ENCODE data around the gene NALCN.

NALCN gene

GRCh38 chr13:101085551-101085950, 330.8 kb downstream of the NALCN start:
- TF ChIP-seq, protein P1, sequence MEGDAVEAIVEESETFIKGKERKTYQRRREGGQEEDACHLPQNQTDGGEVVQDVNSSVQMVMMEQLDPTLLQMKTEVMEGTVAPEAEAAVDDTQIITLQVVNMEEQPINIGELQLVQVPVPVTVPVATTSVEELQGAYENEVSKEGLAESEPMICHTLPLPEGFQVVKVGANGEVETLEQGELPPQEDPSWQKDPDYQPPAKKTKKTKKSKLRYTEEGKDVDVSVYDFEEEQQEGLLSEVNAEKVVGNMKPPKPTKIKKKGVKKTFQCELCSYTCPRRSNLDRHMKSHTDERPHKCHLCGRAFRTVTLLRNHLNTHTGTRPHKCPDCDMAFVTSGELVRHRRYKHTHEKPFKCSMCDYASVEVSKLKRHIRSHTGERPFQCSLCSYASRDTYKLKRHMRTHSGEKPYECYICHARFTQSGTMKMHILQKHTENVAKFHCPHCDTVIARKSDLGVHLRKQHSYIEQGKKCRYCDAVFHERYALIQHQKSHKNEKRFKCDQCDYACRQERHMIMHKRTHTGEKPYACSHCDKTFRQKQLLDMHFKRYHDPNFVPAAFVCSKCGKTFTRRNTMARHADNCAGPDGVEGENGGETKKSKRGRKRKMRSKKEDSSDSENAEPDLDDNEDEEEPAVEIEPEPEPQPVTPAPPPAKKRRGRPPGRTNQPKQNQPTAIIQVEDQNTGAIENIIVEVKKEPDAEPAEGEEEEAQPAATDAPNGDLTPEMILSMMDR (IDR thresholded peaks at IDR 0.05; ENCODE audit: unreplicated experiment in 3 of 3) = no peak
- H3K27ac Mint-ChIP-seq = no peak overlapping the region
- no peaks in the 10 kb centered on the region for H3K9me3 Mint-ChIP-seq
- no peaks in the 10 kb centered on the region for H3K36me3 Mint-ChIP-seq (ENCODE audit: low read depth)
- no peaks in the 10 kb centered on the region for H3K4me1 Mint-ChIP-seq
- H3K4me3 Mint-ChIP-seq = no peak overlapping the region
- peaks cover 5% of the 10 kb centered on the region for H3K27me3 Mint-ChIP-seq (ENCODE audit: low read depth)

GRCh38 chr13:101082441-101082840, 333.9 kb downstream of the NALCN start:
- TF ChIP-seq, protein P1 (IDR thresholded peaks at IDR 0.05; ENCODE audit: unreplicated experiment in 3 of 3) = no peak
- no peak overlapping the region for H3K27ac Mint-ChIP-seq
- H3K9me3 Mint-ChIP-seq = peaks cover 8% of the 10 kb centered on the region
- H3K36me3 Mint-ChIP-seq (ENCODE audit: low read depth) = no peaks in the 10 kb centered on the region
- H3K27me3 Mint-ChIP-seq (ENCODE audit: low read depth) = no peaks in the 10 kb centered on the region
- no peak overlapping the region for H3K4me3 Mint-ChIP-seq
- no peaks in the 10 kb centered on the region for H3K4me1 Mint-ChIP-seq

DNA sequence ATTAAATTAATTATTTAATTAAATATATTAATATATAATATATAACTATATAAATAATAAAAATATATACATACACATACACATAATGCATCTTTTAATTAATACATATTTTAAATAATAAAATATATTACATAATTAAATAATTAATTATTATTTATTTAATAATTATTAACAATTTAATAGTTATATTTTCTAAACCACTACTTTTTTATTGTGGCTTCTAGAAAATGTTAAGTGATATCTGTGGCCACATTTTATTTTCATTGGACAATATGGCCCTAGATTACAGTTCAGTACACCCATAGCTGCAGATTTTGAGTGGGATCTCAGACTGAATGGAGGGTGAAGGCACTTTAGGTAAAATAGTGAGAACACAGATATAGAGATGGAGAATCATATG, 335.7 kb downstream of the NALCN start:
- Mint-ChIP-seq H3K27me3 (ENCODE audit: low read depth) (no peaks in the 10 kb centered on the region), H3K4me3 (no peak overlapping the region), H3K9me3 (peaks cover 15% of the 10 kb centered on the region), H3K4me1 (no peaks in the 10 kb centered on the region), H3K27ac (no peak overlapping the region), H3K36me3 (ENCODE audit: low read depth) (no peaks in the 10 kb centered on the region)
- TF ChIP-seq, protein P1 (IDR thresholded peaks at IDR 0.05; ENCODE audit: unreplicated experiment in 3 of 3) = no peak

DNA sequence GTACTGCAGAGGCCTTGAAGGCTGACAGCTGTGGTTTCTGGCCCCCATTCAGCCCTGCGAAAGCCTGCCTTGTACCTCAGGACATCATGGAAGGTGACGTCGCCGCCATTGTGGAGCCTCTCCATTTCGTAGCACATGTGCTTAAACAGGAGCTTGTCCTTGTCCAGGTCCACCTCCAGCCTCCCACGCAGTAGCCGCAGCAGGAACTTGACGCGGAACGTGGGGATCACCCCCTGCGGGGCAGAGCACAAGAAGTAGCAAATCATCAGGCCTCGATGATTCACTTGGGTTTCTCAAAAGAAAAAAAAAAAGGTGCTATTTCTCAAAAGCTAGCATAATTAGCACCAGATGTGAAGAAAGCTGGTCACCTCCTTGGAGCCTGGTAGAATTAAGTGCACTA, 351.0 kb downstream of the NALCN start:
- Mint-ChIP-seq H3K4me3 (no peak overlapping the region), H3K4me1 (no peaks in the 10 kb centered on the region)

DNA sequence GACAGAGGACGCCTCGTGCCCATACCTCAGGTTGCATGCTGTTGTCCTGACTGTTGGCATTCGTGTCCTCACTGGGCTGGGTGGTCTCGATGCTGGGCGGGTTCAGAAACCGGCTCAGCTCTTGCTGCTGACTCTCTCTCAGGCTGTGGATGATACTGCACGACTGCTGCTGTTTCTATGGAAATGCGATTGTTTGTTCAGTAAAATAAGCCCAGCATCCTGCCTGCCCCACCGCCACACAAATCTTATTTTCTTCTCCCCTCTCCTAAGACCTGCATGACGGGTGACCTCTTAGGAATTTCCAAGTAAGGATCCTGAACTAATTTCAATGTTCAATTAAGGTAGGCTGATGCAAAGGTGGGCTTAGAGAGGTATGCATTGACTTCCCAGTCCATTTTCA, 356.5 kb downstream of the NALCN start:
- Mint-ChIP-seq H3K4me3 (no peak overlapping the region), H3K36me3 (ENCODE audit: low read depth) (no peaks in the 10 kb centered on the region), H3K9me3 (no peaks in the 10 kb centered on the region), H3K27me3 (ENCODE audit: low read depth) (peaks cover 25% of the 10 kb centered on the region), H3K4me1 (peaks cover 4% of the 10 kb centered on the region), H3K27ac (no peak overlapping the region)
- TF ChIP-seq, protein P1 (IDR thresholded peaks at IDR 0.05; ENCODE audit: unreplicated experiment in 3 of 3) = no peak

More for the DNA sequence above, 351.0 kb downstream of the NALCN start:
- H3K27ac Mint-ChIP-seq = no peak overlapping the region
- peaks cover 5% of the 10 kb centered on the region for H3K27me3 Mint-ChIP-seq (ENCODE audit: low read depth)
- TF ChIP-seq, protein P1 (IDR thresholded peaks at IDR 0.05; ENCODE audit: unreplicated experiment in 3 of 3) = no peak
- no peaks in the 10 kb centered on the region for H3K36me3 Mint-ChIP-seq (ENCODE audit: low read depth)
- H3K9me3 Mint-ChIP-seq = no peaks in the 10 kb centered on the region

- H3K9me3 Mint-ChIP-seq = no peaks in the 10 kb centered on the region
- peaks cover 4% of the 10 kb centered on the region for H3K4me1 Mint-ChIP-seq
- no peak overlapping the region for H3K4me3 Mint-ChIP-seq
- H3K36me3 Mint-ChIP-seq (ENCODE audit: low read depth) = no peaks in the 10 kb centered on the region
- H3K27me3 Mint-ChIP-seq (ENCODE audit: low read depth) = peaks cover 25% of the 10 kb centered on the region
- H3K27ac Mint-ChIP-seq = no peak overlapping the region
- TF ChIP-seq, protein P1 (IDR thresholded peaks at IDR 0.05; ENCODE audit: unreplicated experiment in 3 of 3) = no peak
Observed at GRCh38 chr13:101058841-101059240, 357.5 kb downstream of the NALCN start.
